Mammary epithelial cell (primary cell): Measurements from ENCODE around the gene HBD.

Source experiments
- EZH2 ChIP-seq: IDR thresholded peaks from 2 replicates; pipeline ENCODE4 v1.6.1; 2012; ENCODE audit warnings: low read length, inconsistent platforms, borderline replicate concordance
- TF ChIP-seq, protein P1 (sequence below), 2 donors: IDR thresholded peaks in 1 of 2; conservative IDR thresholded peaks in 1 of 2; 2 replicates each; pipeline ENCODE4 v1.5.1; 2011 to 2012; ENCODE audit warnings: inconsistent platforms in 2 of 2, low read length in 2 of 2, mild to moderate bottlenecking in 2 of 2, control low read depth in 1 of 2, low read depth in 1 of 2; ENCODE audit not compliant: insufficient read depth in 1 of 2; ENCODE audit errors: extremely low read depth in 1 of 2

GRCh38 chr11:5272395-5273017 is 38.2 kb upstream of the HBD start:
- TF ChIP-seq, protein P1, sequence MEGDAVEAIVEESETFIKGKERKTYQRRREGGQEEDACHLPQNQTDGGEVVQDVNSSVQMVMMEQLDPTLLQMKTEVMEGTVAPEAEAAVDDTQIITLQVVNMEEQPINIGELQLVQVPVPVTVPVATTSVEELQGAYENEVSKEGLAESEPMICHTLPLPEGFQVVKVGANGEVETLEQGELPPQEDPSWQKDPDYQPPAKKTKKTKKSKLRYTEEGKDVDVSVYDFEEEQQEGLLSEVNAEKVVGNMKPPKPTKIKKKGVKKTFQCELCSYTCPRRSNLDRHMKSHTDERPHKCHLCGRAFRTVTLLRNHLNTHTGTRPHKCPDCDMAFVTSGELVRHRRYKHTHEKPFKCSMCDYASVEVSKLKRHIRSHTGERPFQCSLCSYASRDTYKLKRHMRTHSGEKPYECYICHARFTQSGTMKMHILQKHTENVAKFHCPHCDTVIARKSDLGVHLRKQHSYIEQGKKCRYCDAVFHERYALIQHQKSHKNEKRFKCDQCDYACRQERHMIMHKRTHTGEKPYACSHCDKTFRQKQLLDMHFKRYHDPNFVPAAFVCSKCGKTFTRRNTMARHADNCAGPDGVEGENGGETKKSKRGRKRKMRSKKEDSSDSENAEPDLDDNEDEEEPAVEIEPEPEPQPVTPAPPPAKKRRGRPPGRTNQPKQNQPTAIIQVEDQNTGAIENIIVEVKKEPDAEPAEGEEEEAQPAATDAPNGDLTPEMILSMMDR (conservative IDR thresholded peaks at IDR 0.05 in 1 of 2, IDR thresholded peaks at IDR 0.05 in 1 of 2; ENCODE audit: extremely low read depth in 1 of 2, insufficient read depth in 1 of 2, low read depth in 1 of 2, low read length in 2 of 2): no peak
- TF ChIP-seq EZH2: no peak
